ENCODE data around the gene APBB2.

DNA sequence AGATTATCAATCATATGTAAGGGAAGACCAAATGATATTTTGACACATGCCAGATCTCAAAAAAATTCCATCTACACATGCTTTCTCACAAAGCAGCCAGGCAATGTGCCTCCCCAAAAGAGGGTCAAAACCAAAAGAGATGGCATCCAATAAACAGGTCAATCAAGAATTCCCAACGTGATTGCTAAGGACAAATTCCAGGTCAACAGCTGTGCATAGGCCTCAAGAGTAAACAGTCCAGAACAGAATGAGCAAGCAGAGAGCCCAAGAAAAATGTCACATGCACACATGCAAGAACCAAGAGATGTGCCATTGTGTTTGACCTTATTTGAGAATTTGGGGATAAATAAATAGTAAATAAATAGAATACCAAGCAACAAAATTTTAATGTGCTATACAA lies 136.7 kb downstream of the APBB2 start:
- TF ChIP-seq POLR2AphosphoS5 (IDR thresholded peaks at IDR 0.05; ENCODE audit: borderline replicate concordance, low read depth, low read length) (no peak), EZH2 (IDR thresholded peaks at IDR 0.05) (no peak), FOXP2 (optimal IDR thresholded peaks at IDR 0.05; ENCODE audit: control extremely low read depth, extremely low read length, insufficient read depth) (no peak)
